Kidney glomerular epithelial cell (primary cell): ENCODE measurements around the gene BCO2.
A peak's percentile ranks its signal among the peaks of the same experiment; 100 is the strongest.

Experiments
- DNase-seq: peaks from one replicate; lab custom pipeline; 2025; lab: John Stamatoyannopoulos, UW

Gene BCO2

DNA sequence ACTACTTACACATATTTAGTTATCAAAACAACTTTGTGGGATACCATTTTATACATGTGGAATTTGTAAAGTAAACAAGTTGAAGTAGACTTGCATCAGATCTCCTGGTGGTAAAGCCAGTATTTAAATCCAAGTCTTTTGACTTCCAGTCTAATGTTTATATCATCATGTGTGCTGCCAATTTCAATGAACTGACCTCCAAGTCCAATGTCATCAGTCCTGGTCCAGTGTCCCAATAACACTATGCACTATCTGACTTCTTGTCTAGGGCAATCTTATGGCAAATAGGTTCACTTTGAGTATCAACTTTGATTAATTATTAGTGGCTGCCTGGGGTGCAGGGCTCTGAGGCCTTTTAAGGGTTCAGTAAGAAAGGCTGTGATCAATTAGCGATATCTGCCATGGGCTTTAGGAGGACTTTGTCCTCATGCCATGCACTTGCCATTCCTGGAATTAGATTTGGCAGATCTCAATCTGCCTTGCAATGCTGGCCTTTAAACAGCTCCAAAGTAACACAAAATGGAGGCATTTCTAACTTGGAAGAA lies 41.3 kb downstream of the BCO2 start:
- DNase-seq: no peak

DNA sequence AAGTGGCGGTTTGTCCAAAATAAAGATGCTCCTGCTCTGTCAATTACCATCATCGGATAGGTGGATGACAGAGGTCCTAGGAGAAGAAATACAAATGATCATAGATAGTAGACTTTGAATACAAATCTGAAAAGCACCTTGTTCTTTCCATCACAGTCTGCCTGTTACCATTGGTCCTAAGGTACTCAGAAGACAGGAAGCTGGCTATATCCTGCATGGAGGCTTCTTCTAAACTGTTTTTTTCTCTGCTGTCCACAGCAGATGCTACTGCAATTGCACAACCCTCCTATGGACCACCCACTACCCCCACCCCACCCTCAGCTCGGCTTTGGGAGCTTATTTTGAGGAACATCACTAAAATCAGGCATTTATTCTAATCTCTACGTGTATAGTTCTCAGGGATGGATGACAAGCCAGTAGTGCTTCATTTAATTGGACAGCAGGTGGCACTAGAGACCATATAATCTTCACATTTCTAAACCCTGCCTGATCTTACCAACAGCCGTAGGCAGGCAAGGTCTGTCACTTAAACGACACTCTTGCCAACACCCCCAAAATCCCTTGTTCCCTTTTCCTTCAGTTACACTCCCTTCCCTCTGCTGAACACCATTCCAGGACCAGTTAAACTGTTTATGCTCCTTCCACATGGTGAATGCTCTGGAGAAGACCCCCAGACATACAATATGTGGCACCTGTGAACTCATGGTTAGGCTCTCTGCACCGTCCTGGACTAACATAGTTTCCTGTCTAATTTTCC lies 44.3 kb downstream of the BCO2 start:
- DNase-seq: peak; percentile 86

GRCh38 chr11:112221274-112221835 lies 46.0 kb downstream of the BCO2 start:
- no peak for DNase-seq

GRCh38 chr11:112222303-112222702 lies 47.0 kb downstream of the BCO2 start:
- DNase-seq: no peak

DNA sequence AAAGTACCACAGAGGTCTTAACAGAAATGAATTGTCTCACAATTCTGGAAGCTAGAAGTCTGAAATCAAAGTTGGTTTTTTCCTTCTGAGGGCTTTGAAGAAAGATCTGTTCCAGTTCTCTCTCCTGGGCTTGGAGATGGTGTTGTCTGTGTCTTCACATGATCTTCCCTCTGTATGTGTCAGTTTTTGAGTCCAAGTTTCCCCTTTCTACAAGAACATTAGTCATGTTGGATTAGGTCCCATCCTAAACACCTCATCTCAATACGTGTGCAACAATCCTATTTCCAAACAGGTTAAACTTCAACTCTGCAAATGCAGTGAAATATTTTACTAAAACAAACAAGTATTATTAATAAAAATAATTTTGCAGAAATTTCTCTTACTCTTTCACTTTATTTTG lies 47.8 kb downstream of the BCO2 start:
- DNase-seq: no peak

DNA sequence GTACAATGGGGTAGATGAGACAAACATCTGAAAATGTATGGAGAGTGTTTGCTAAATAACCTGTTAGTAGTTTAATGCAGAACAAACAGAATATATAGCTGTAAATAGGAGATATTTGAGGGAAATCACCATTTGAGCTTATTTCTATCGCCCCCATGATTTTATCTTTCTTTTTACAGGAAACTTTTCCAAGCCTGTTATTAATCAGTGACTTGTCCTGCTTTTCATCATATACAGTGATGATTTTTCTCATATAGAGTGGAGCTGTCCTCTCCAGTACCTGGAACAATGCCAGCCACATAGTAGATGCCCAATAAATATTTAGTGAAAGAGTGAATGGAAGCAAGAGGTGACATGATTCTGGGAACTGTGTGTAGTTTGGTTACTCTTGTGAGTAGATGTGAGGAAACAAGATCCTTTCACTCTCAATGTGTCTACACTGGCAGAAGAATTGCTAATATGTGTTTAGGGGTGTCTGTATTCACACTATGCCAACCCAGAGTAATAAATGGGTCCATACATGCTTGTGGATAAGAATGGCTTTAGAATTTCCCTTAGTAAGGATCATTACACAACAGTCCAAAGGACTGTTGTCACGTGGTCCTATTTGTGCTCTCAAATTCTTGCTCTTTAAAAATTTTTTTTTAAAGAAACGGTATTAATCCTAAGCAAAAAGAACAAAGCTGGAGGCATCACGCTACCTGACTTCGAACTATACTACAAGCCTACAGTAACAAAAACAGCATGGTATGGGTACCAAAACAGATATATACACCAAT lies 48.6 kb downstream of the BCO2 start:
- DNase-seq: no peak

- no peak for DNase-seq
Measured at GRCh38 chr11:112225753-112226061, 50.4 kb downstream of the BCO2 start.

DNA sequence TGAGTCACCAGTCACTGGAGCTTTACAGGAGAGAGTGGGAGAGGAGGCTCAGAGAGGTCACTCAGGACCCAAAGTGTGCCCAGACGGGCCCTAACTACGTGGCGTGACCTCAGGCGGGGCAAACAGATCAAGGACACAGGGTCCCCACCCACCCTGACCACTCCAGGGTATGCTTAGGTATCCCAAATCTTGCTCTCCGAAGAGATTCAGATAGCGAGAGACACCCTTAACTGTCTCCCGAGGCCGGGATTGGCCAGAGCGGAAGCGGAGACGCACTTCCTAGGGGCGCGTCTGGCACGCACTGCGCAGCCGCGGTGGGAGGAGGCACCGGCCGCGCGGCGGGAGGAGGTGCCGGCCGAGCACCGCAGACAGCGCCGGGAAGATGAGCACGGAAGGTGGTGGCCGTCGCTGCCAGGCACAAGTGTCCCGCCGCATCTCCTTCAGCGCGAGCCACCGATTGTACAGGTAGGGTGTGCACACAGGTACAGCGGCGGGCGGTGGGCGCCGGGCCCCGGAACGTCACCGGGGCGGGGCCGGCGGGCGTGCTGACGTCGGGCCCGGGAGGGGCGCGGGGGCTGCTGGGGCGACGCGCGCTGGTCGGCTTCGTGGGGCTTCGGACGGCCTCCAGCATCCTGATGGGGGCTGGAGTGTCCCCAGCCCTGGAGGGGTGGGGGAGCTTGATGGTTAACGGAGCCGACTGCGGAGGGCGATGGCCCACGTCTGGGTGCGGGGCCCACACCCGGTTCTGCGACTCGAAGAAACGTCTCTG lies 50.9 kb downstream of the BCO2 start, which contains the start of gene PTS:
Gene PTS, plus strand, starts transcription at position 367 of the 769 bp plus-strand sequence. Its CDS starts 16 bp downstream, at position 383.
- peak; percentile 87 for DNase-seq

- no peak for DNase-seq
Measured at GRCh38 chr11:112226831-112227401, 51.6 kb downstream of the BCO2 start.

GRCh38 chr11:112227471-112227870 lies 52.2 kb downstream of the BCO2 start:
- DNase-seq: no peak

- DNase-seq: no peak
Measured at GRCh38 chr11:112228706-112229105, 53.4 kb downstream of the BCO2 start.

GRCh38 chr11:112229159-112229558 lies 53.8 kb downstream of the BCO2 start:
- DNase-seq: no peak

- DNase-seq: no peak
Measured at GRCh38 chr11:112229746-112230433, 54.6 kb downstream of the BCO2 start.

DNA sequence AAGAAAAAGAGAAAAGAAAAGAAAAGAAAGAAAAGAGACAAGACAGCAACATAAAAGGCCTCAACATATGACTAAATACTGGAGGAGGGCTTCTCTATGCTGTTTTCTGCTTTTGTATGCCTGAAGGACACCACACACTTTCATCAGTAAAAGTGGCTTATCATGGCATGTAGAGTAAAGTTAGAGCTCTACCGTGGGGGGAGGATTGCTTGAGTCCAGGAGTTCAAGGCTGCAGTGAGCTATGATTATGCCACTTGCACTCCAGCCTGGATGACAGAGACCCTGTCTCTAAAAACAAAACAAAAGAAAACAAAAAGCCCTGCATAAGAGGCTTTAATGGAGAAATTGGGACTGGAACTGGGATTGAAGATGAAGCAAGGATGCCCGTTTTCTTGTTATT lies 56.6 kb downstream of the BCO2 start:
- no peak for DNase-seq

GRCh38 chr11:112235750-112236390 lies 60.6 kb downstream of the BCO2 start:
- DNase-seq: no peak

DNA sequence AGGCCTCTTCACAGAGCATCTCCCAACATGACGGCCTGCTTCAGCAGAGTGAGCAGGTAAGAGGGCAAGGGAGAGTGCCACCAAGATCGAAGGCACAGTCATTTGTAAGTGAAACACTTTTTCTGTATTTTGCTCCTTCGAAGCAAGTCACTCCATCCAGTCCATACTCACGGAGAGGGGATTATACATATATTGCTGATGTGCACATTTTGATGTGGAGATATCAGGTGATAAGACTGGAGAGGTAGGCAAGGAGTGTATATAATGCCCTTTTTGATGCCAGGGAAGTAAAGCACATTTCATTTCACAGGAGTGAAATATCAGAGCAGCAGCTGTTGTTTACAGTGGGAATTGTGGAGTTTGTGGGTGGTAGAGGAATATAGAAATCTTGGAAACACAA lies 62.1 kb downstream of the BCO2 start:
- no peak for DNase-seq

GRCh38 chr11:112238041-112238440 lies 62.7 kb downstream of the BCO2 start:
- DNase-seq: no peak

DNA sequence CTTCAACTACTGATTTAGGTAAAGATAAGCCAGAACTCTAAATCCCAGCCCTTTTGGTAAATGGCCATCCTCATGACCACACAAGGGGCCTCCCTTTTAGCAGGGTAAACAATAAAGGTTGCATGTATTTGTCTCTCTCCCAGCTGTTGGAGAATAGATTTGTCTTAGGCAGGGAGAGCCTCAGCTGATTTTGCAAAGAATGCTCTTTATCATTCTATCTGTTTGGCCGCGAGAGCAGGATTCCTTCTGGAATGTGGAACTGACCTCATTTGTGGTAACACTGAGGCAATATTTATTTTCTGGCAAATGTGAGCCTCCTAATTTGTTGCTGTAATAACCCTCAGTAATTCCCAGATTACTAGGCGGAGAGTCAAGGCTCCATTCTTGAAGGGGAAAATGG lies 66.2 kb downstream of the BCO2 start:
- DNase-seq: no peak

DNA sequence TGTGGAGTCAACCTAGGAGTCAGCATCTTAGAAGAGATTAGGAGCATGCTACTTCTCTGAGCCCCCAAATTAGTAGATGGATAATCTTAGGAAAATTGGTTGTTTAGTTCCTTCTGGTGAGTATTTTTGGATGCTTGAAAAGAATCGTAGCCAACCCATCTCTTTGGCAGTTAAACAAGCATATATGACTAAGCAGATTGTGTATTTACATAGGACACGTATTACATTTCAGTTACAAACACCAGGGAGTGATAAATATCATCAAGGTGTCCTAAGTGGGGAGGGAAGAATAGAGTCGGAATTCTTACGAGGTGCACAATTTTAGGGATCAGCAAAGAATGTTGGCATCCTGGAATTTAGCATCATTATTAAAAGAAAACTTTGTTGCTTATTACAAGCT lies 71.9 kb downstream of the BCO2 start:
- DNase-seq: no peak

GRCh38 chr11:112248201-112248600 lies 72.9 kb downstream of the BCO2 start:
- DNase-seq: no peak
